ENCODE results near the gene SYT7.

Gene SYT7

GRCh38 chr11:61555978-61556377 lies 24.9 kb downstream of the SYT7 start:
- Mint-ChIP-seq H3K36me3 (ENCODE audit: low read depth) (no peaks in the 10 kb centered on the region), H3K4me3 (no peak overlapping the region), H3K27me3 (peaks cover 52% of the 10 kb centered on the region), H3K4me1 (peaks cover 10% of the 10 kb centered on the region), H3K27ac (no peak overlapping the region), H3K9me3 (no peaks in the 10 kb centered on the region)
- no peak for DNase-seq
- no peak for ATAC-seq

GRCh38 chr11:61555051-61555969 lies 25.6 kb downstream of the SYT7 start:
- DNase-seq, result no peak
- H3K27ac Mint-ChIP-seq, result no peak overlapping the region
- ATAC-seq, result no peak
- H3K36me3 Mint-ChIP-seq (ENCODE audit: low read depth), result no peaks in the 10 kb centered on the region
- peaks cover 52% of the 10 kb centered on the region for H3K27me3 Mint-ChIP-seq
- H3K4me1 Mint-ChIP-seq, result peaks cover 10% of the 10 kb centered on the region
- no peaks in the 10 kb centered on the region for H3K9me3 Mint-ChIP-seq
- no peak overlapping the region for H3K4me3 Mint-ChIP-seq

- H3K4me1 Mint-ChIP-seq, result peaks cover 10% of the 10 kb centered on the region
- no peak overlapping the region for H3K4me3 Mint-ChIP-seq
- H3K9me3 Mint-ChIP-seq, result no peaks in the 10 kb centered on the region
- ATAC-seq, result no peak
- no peaks in the 10 kb centered on the region for H3K36me3 Mint-ChIP-seq (ENCODE audit: low read depth)
- no peak for DNase-seq
- no peak overlapping the region for H3K27ac Mint-ChIP-seq
- H3K27me3 Mint-ChIP-seq, result peaks cover 52% of the 10 kb centered on the region
These were observed 26.5 kb downstream of the SYT7 start for GRCh38 chr11:61554172-61554988.

- Mint-ChIP-seq H3K4me1 (peaks cover 10% of the 10 kb centered on the region), H3K27ac (no peak overlapping the region), H3K4me3 (no peak overlapping the region), H3K9me3 (no peaks in the 10 kb centered on the region), H3K27me3 (peaks cover 47% of the 10 kb centered on the region), H3K36me3 (ENCODE audit: low read depth) (no peaks in the 10 kb centered on the region)
- no peak for DNase-seq
- no peak for ATAC-seq
These were observed 27.3 kb downstream of the SYT7 start for GRCh38 chr11:61553373-61554171.

- no peak for DNase-seq
- H3K4me3 Mint-ChIP-seq, result no peak overlapping the region
- no peak overlapping the region for H3K27ac Mint-ChIP-seq
- peaks cover 10% of the 10 kb centered on the region for H3K4me1 Mint-ChIP-seq
- no peaks in the 10 kb centered on the region for H3K36me3 Mint-ChIP-seq (ENCODE audit: low read depth)
- no peaks in the 10 kb centered on the region for H3K9me3 Mint-ChIP-seq
- ATAC-seq, result no peak
- peaks cover 45% of the 10 kb centered on the region for H3K27me3 Mint-ChIP-seq
These were observed 28.7 kb downstream of the SYT7 start for GRCh38 chr11:61552108-61552635.

- H3K36me3 Mint-ChIP-seq (ENCODE audit: low read depth), result no peaks in the 10 kb centered on the region
- peaks cover 10% of the 10 kb centered on the region for H3K4me1 Mint-ChIP-seq
- DNase-seq (no peak), ATAC-seq (no peak)
- no peak overlapping the region for H3K27ac Mint-ChIP-seq
- H3K4me3 Mint-ChIP-seq, result no peak overlapping the region
- no peaks in the 10 kb centered on the region for H3K9me3 Mint-ChIP-seq
- peaks cover 43% of the 10 kb centered on the region for H3K27me3 Mint-ChIP-seq
These were observed 29.2 kb downstream of the SYT7 start for GRCh38 chr11:61551634-61552033.

GRCh38 chr11:61550665-61551227 lies 30.1 kb downstream of the SYT7 start:
- Mint-ChIP-seq H3K27me3 (peaks cover 36% of the 10 kb centered on the region), H3K36me3 (ENCODE audit: low read depth) (no peaks in the 10 kb centered on the region), H3K27ac (no peak overlapping the region), H3K4me1 (peaks cover 10% of the 10 kb centered on the region), H3K9me3 (no peaks in the 10 kb centered on the region), H3K4me3 (no peak overlapping the region)
- ATAC-seq (no peak), DNase-seq (no peak)

GRCh38 chr11:61549662-61550568 lies 31.0 kb downstream of the SYT7 start:
- Mint-ChIP-seq H3K36me3 (ENCODE audit: low read depth) (no peaks in the 10 kb centered on the region), H3K4me3 (no peak overlapping the region), H3K9me3 (no peaks in the 10 kb centered on the region), H3K27me3 (peaks cover 36% of the 10 kb centered on the region), H3K4me1 (peaks cover 10% of the 10 kb centered on the region), H3K27ac (no peak overlapping the region)
- DNase-seq, result no peak
- ATAC-seq, result no peak

GRCh38 chr11:61549177-61549576 lies 31.7 kb downstream of the SYT7 start:
- Mint-ChIP-seq H3K4me3 (no peak overlapping the region), H3K9me3 (no peaks in the 10 kb centered on the region), H3K36me3 (ENCODE audit: low read depth) (no peaks in the 10 kb centered on the region), H3K27me3 (peaks cover 29% of the 10 kb centered on the region), H3K27ac (no peak overlapping the region), H3K4me1 (peaks cover 5% of the 10 kb centered on the region)
- no peak for DNase-seq
- ATAC-seq, result no peak

GRCh38 chr11:61547246-61547645 lies 33.6 kb downstream of the SYT7 start:
- H3K9me3 Mint-ChIP-seq, result no peaks in the 10 kb centered on the region
- no peaks in the 10 kb centered on the region for H3K4me1 Mint-ChIP-seq
- no peaks in the 10 kb centered on the region for H3K36me3 Mint-ChIP-seq (ENCODE audit: low read depth)
- H3K4me3 Mint-ChIP-seq, result no peak overlapping the region
- H3K27ac Mint-ChIP-seq, result no peak overlapping the region
- DNase-seq, result no peak
- ATAC-seq, result no peak
- H3K27me3 Mint-ChIP-seq, result peaks cover 14% of the 10 kb centered on the region

- Mint-ChIP-seq H3K27me3 (peaks cover 16% of the 10 kb centered on the region), H3K4me3 (no peak overlapping the region), H3K4me1 (no peaks in the 10 kb centered on the region), H3K36me3 (ENCODE audit: low read depth) (no peaks in the 10 kb centered on the region), H3K9me3 (no peaks in the 10 kb centered on the region), H3K27ac (no peak overlapping the region)
- no peak for ATAC-seq
- DNase-seq, result peak; percentile 10
These were observed 34.2 kb downstream of the SYT7 start for GRCh38 chr11:61546663-61547062.

- Mint-ChIP-seq H3K27me3 (peaks cover 19% of the 10 kb centered on the region), H3K4me1 (no peaks in the 10 kb centered on the region), H3K4me3 (no peak overlapping the region), H3K9me3 (no peaks in the 10 kb centered on the region), H3K27ac (no peak overlapping the region), H3K36me3 (ENCODE audit: low read depth) (no peaks in the 10 kb centered on the region)
- ATAC-seq, result no peak
- no peak for DNase-seq
These were observed 35.0 kb downstream of the SYT7 start for GRCh38 chr11:61545921-61546320.

GRCh38 chr11:61545341-61545740 lies 35.5 kb downstream of the SYT7 start:
- Mint-ChIP-seq H3K27ac (no peak overlapping the region), H3K4me1 (no peaks in the 10 kb centered on the region), H3K36me3 (ENCODE audit: low read depth) (no peaks in the 10 kb centered on the region), H3K4me3 (no peak overlapping the region), H3K9me3 (no peaks in the 10 kb centered on the region), H3K27me3 (peaks cover 21% of the 10 kb centered on the region)
- no peak for ATAC-seq
- DNase-seq, result no peak

All from activated naive CD8-positive, alpha-beta T cell treated with anti-CD3 and anti-CD28 coated beads, Interleukin-2, amount 50 U/mL, for 24 hours (primary cell).